Gastroesophageal sphincter (tissue), 4 donors: ENCODE results near the gene IGHMBP2. TPM values are rescaled to one million over a fixed set of nuclear protein-coding genes. Genes with fewer than 3 reads are reported as not detected.

Source experiments
- ATAC-seq: fragments of 150-250 bp; one replicate; pipeline ENCODE4 v1.9.1; 2016; ENCODE audit warnings: mild to moderate bottlenecking, moderate library complexity
- H3K27ac ChIP-seq, 4 donors: fragments of 200-600 bp; sonication (generic) in 3 of 4; 1 replicate in 3 of 4; 2 replicates in 1 of 4; pipeline ENCODE4 v1.5.1; 2016 to 2019
- H3K27me3 ChIP-seq: fragments of 200-600 bp; sonication (generic); one replicate; pipeline ENCODE4 v1.5.1; 2019
- H3K36me3 ChIP-seq, 2 donors: fragments of 200-600 bp; sonication (generic); one replicate each; pipeline ENCODE4 v1.5.1; 2019; ENCODE audit warnings: control low read depth in 1 of 2
- H3K4me1 ChIP-seq, 3 donors: fragments of 200-600 bp; sonication (generic); 1 replicate in 2 of 3; 2 replicates in 1 of 3; pipeline ENCODE4 v1.5.1; 2016 to 2019; ENCODE audit warnings: control low read depth in 2 of 3
- H3K4me3 ChIP-seq, 2 donors: fragments of 200-600 bp; sonication (generic); one replicate each; pipeline ENCODE4 v1.5.1; 2019; ENCODE audit warnings: mild to moderate bottlenecking in 1 of 2, moderate library complexity in 1 of 2
- H3K9me3 ChIP-seq, 3 donors: fragments of 200-600 bp; sonication (generic); one replicate each; pipeline ENCODE4 v1.5.1; 2017 to 2019; ENCODE audit warnings: control low read depth in 2 of 3
- EP300 ChIP-seq: sonication (generic); formaldehyde crosslinking; IDR thresholded peaks from one replicate; pipeline ENCODE4 v1.6.1; 2017; ENCODE audit warnings: antibody characterized with exemption, mild to moderate bottlenecking
- POLR2A ChIP-seq, 2 donors: fragments of 450-650 bp; IDR thresholded peaks; one replicate each; pipeline ENCODE4 v1.6.1; 2017; ENCODE audit warnings: antibody characterized with exemption in 2 of 2, mild to moderate bottlenecking in 2 of 2, moderate library complexity in 1 of 2
- POLR2AphosphoS5 ChIP-seq: sonication (generic); formaldehyde crosslinking; IDR thresholded peaks from one replicate; pipeline ENCODE4 v1.6.1; 2017; ENCODE audit warnings: antibody characterized with exemption
- WGBS, 2 donors: methylation state at CpG; one replicate each; pipeline ENCODE4 v1.1.5; 2018; ENCODE audit warnings: low coverage in 1 of 2; 5-methylcytosine and 5-hydroxymethylcytosine counted together
- total RNA-seq, 4 donors: library from RNA; depleted of rRNA; stranded (reverse); fragments of >200 nt; gene quantifications; one replicate each; pipeline ENCODE4 v1.1.0, GENCODE V29; 2016
- TF ChIP-seq, protein P1 (sequence below), 4 experiments: fragments of 200-600 bp in 2 of 4; fragments of 450-650 bp in 2 of 4; sonication (generic) in 1 of 4; IDR thresholded peaks; one replicate each; pipeline ENCODE4 v1.5.1; 2017 to 2019; ENCODE audit warnings: antibody characterized with exemption in 4 of 4, mild to moderate bottlenecking in 2 of 4, moderate library complexity in 2 of 4

Gene IGHMBP2
- total RNA-seq, 4 donors from 2014 or later = 20.9 to 31.8 (median 24.9) TPM

DNA sequence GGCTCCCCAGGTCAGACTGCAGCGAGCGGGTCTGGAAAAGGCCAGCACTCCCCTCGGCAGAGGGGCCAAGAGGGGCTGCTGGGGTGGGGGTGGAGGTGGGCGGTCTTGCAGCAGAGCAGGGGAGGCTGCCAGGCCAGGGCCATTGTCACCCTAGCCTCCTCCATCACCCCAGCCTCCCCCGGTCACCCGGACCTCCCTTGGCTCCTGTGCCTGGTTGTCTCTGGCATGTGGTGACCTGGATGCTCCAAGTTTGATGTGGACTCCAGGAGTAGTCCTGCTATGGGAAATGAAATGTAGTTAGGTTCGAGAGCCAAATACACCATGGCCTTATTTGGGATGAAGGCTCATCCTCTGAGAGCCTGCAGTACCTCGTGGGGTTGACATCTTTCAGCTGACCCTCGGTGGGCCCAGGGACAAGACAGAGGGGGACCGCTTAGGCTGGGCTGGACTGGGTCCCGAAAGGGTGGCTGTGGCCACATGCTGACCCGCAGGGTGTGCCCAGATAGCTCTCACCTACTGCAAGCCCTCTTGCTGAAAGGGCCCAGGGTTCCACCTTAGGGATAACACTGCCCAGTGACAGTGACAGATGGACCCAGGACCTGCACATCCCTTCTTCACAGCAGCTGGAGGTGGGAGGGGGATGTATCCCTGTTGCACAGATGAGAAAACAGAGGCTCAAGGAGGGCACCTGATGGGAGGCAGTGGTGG lies 53.0 kb downstream of the IGHMBP2 start:
- TF ChIP-seq POLR2AphosphoS5 (no peak), EP300 (no peak), POLR2A (IDR thresholded peaks at IDR 0.05) (no peak)
- TF ChIP-seq, protein P1, sequence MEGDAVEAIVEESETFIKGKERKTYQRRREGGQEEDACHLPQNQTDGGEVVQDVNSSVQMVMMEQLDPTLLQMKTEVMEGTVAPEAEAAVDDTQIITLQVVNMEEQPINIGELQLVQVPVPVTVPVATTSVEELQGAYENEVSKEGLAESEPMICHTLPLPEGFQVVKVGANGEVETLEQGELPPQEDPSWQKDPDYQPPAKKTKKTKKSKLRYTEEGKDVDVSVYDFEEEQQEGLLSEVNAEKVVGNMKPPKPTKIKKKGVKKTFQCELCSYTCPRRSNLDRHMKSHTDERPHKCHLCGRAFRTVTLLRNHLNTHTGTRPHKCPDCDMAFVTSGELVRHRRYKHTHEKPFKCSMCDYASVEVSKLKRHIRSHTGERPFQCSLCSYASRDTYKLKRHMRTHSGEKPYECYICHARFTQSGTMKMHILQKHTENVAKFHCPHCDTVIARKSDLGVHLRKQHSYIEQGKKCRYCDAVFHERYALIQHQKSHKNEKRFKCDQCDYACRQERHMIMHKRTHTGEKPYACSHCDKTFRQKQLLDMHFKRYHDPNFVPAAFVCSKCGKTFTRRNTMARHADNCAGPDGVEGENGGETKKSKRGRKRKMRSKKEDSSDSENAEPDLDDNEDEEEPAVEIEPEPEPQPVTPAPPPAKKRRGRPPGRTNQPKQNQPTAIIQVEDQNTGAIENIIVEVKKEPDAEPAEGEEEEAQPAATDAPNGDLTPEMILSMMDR (IDR thresholded peaks at IDR 0.05) = no peak
- Histone ChIP-seq H3K9me3 (no peaks in the 10 kb centered on the region), H3K36me3 (no peaks in the 10 kb centered on the region), H3K4me1 (peaks cover 0 to 25% (median 16%) of the 10 kb centered on the region in 3 donors), H3K4me3 (no peak overlapping the region), H3K27me3 (no peaks in the 10 kb centered on the region), H3K27ac (peak overlapping the region in 3 of 4 donors; percentile 48 to 72 (median 66))
- no CpG with 5 or more reads among the region's 12 CpGs for WGBS, 2 donors
- peak; percentile 37 for ATAC-seq

DNA sequence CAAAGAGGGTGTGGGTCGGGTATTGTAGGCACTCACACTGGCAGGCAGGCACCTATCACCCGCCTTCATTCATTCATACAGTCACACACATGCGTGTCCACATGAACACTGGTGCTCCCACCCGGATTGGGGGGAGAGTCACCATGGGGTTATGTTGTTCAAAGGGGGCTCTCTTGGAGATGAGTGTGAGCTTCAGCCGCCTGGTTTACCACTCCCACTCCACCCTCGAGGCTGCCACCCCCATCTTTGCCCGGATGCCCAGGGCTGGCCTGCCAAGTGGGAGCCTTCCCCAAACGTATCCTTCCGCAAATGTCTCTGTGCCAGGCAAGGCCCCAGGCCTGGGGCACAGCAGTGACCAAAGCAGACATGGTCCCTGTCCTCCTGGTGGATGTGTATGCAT lies 54.5 kb downstream of the IGHMBP2 start:
- Histone ChIP-seq H3K27ac (no peak overlapping the region), H3K4me1 (peaks cover 0 to 25% (median 16%) of the 10 kb centered on the region in 3 donors)
- 92% methylated on average over 3 of the region's 9 CpGs; no CpG with 5 or more reads in 1 of the 2 donors for WGBS, 2 donors

DNA sequence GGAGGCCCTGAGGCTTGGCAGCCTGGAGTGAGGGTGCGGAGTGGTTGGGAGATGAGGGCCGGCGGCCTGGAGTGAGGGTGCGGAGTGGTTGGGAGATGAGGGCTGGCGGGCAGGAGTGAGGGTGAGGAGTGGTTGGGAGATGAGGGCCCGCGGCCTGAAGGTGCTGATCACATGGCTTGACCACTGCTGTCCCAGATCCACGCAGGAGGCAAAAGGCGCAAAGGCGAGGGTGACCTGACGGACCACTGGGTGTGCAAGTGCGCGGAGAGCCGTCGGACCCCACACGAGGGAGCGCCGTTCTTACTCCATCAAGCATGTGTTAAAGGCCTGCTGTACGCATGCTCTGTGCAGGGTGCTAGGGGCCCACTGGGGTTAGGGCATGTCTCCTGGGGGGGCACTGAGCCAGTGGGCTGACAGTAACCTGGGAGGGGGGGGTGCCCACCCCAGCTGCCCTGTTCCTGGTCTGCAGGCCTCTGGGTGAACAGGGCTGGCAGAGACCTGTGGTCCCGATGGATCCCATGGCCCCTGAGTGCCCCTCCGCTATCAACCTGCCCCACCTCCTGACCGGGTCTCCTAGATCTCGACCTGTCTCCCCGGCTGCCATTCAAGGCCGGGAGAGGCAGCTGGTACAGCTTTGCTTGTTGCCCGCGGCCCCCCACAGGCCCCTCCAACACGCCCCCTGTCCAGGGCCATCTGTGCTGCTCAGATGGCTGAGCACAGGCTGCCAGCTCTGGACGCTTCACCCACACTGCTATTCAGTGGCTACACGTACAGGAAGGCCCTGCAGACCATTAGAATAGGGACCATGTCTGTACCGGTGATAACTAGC lies 56.0 kb downstream of the IGHMBP2 start:
- H3K4me1 ChIP-seq = peaks cover 0 to 24% (median 16%) of the 10 kb centered on the region in 3 donors
- H3K9me3 ChIP-seq = no peaks in the 10 kb centered on the region
- 88% methylated on average over 8 of the region's 31 CpGs; no CpG with 5 or more reads in 1 of the 2 donors for WGBS, 2 donors
- no peak for ATAC-seq
- no peak overlapping the region for H3K4me3 ChIP-seq
- no peak overlapping the region for H3K27ac ChIP-seq
- no peaks in the 10 kb centered on the region for H3K27me3 ChIP-seq
- TF ChIP-seq POLR2A (IDR thresholded peaks at IDR 0.05) (no peak), EP300 (no peak), POLR2AphosphoS5 (no peak)
- TF ChIP-seq, protein P1 (IDR thresholded peaks at IDR 0.05) = no peak
- no peaks in the 10 kb centered on the region for H3K36me3 ChIP-seq

More for the DNA sequence above, 54.5 kb downstream of the IGHMBP2 start:
- no peak overlapping the region for H3K4me3 ChIP-seq
- TF ChIP-seq POLR2A (IDR thresholded peaks at IDR 0.05) = no peak
- TF ChIP-seq EP300 = no peak
- no peak for TF ChIP-seq POLR2AphosphoS5
- TF ChIP-seq, protein P1 (IDR thresholded peaks at IDR 0.05) = no peak
- no peak for ATAC-seq
- no peaks in the 10 kb centered on the region for H3K9me3 ChIP-seq
- H3K27me3 ChIP-seq = no peaks in the 10 kb centered on the region
- H3K36me3 ChIP-seq = no peaks in the 10 kb centered on the region

DNA sequence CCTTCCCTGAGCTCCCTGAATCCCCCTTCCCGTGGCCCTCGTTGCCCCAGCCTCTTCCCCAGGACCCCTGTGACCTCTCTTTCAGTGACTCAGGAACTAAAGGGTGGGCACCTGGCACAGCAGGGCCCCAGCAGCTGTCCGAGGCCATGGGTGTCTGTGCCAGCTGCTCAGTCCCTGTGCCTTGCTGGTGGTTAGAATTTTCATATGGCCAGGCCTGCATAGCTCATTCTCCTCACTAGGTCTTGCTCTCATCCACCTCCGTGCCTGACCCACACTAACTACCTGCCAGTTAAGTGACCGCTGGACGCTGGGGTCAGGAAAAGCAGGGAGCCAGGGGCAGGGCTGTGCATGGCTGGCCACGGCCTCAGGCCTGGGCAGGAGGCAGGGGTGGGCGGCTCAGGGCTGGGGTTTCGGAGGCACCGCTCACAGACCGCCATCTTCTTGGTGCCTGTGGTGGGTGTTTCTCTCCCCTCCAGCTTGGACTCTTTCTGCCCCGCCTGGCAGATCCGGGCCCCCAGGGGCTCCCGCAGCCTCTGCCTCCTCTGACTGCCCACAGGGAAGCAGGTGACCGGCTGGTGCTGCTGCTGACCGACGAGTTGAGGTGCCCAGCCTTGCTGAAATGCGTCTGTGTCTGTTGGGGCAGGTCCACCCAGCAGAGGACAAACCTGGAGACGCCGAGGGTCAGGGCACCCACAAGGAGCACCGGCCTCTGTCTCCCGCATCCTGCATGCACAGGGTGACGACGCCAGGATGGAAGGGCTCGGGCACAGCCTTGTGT lies 56.8 kb downstream of the IGHMBP2 start:
- Histone ChIP-seq H3K36me3 (no peaks in the 10 kb centered on the region), H3K4me1 (peaks cover 0 to 16% (median 10%) of the 10 kb centered on the region in 3 donors), H3K4me3 (no peak overlapping the region), H3K27me3 (no peaks in the 10 kb centered on the region), H3K9me3 (no peaks in the 10 kb centered on the region), H3K27ac (no peak overlapping the region)
- no peak for ATAC-seq
- TF ChIP-seq POLR2AphosphoS5 (no peak), EP300 (no peak), POLR2A (IDR thresholded peaks at IDR 0.05) (no peak)
- TF ChIP-seq, protein P1 (IDR thresholded peaks at IDR 0.05) = no peak
- 68% methylated on average over 6 of the region's 25 CpGs; no CpG with 5 or more reads in 1 of the 2 donors for WGBS, 2 donors
